Stimulated activated naive CD8-positive, alpha-beta T cell treated with anti-CD3 and anti-CD28 coated beads, Interleukin-15, Interleukin-2, amounts not matched to agents 100 ng/mL and 50 ng/mL, for 24 hours (primary cell): ENCODE data around the gene RNF126.
"Not testable (repeated sequence)": the region's sequence is repeated elsewhere in the genome, so short reads cannot be mapped to it uniquely, and the experiment has no call there.

Experiments used
- H3K27ac Mint-ChIP-seq: one replicate; pipeline ENCODE4 v1.8.0; 2021; ENCODE audit warnings: mild to moderate bottlenecking, mixed read lengths
- H3K27me3 Mint-ChIP-seq: one replicate; pipeline ENCODE4 v1.8.0; 2021; ENCODE audit warnings: mixed read lengths
- H3K36me3 Mint-ChIP-seq: one replicate; pipeline ENCODE4 v1.8.0; 2021; ENCODE audit warnings: low read depth, mixed read lengths
- H3K4me1 Mint-ChIP-seq: one replicate; pipeline ENCODE4 v1.8.0; 2021; ENCODE audit warnings: low read depth, mixed read lengths
- H3K4me3 Mint-ChIP-seq: one replicate; pipeline ENCODE4 v1.8.0; 2021; ENCODE audit warnings: mild to moderate bottlenecking, mixed read lengths
- H3K9me3 Mint-ChIP-seq: one replicate; pipeline ENCODE4 v1.8.0; 2021; ENCODE audit warnings: mixed read lengths

The RNF126 gene

GRCh38 chr19:677601-678436 lies 14.8 kb upstream of the RNF126 start:
- Mint-ChIP-seq H3K4me3 (peak overlapping the region; percentile 7), H3K4me1 (peaks cover 11% of the 10 kb centered on the region), H3K27me3 (peaks cover 7% of the 10 kb centered on the region), H3K36me3 (no peaks in the 10 kb centered on the region), H3K27ac (no peak overlapping the region), H3K9me3 (no peaks in the 10 kb centered on the region)

GRCh38 chr19:677201-677600 lies 14.2 kb upstream of the RNF126 start:
- H3K27me3 Mint-ChIP-seq: peaks cover 7% of the 10 kb centered on the region
- H3K4me3 Mint-ChIP-seq: no peak overlapping the region
- H3K27ac Mint-ChIP-seq: no peak overlapping the region
- H3K9me3 Mint-ChIP-seq: no peaks in the 10 kb centered on the region
- no peaks in the 10 kb centered on the region for H3K36me3 Mint-ChIP-seq
- peaks cover 11% of the 10 kb centered on the region for H3K4me1 Mint-ChIP-seq

- H3K9me3 Mint-ChIP-seq: no peaks in the 10 kb centered on the region
- H3K27ac Mint-ChIP-seq: no peak within 1 kb of the TSS
- no peaks in the 10 kb centered on the region for H3K36me3 Mint-ChIP-seq
- no peak within 1 kb of the TSS for H3K4me3 Mint-ChIP-seq
- H3K4me1 Mint-ChIP-seq: peaks cover 11% of the 10 kb centered on the region
- H3K27me3 Mint-ChIP-seq: peaks cover 7% of the 10 kb centered on the region
Measured at GRCh38 chr19:676339-677105, 13.5 kb upstream of the RNF126 start, which contains the start of gene FSTL3. FSTL3 (plus strand) TSS chr19:676392; CDS start chr19:676424, 32 bp downstream.

GRCh38 chr19:676007-676338 lies 13.0 kb upstream of the RNF126 start:
- Mint-ChIP-seq H3K9me3 (no peaks in the 10 kb centered on the region), H3K27ac (no peak overlapping the region), H3K4me3 (no peak overlapping the region), H3K36me3 (no peaks in the 10 kb centered on the region), H3K27me3 (peaks cover 7% of the 10 kb centered on the region), H3K4me1 (peaks cover 11% of the 10 kb centered on the region)

GRCh38 chr19:674282-675151 lies 11.5 kb upstream of the RNF126 start:
- Mint-ChIP-seq H3K4me3 (no peak overlapping the region), H3K9me3 (no peaks in the 10 kb centered on the region), H3K4me1 (peaks cover 8% of the 10 kb centered on the region), H3K36me3 (no peaks in the 10 kb centered on the region), H3K27me3 (peaks cover 7% of the 10 kb centered on the region), H3K27ac (no peak overlapping the region)

GRCh38 chr19:670609-671075 lies 7.6 kb upstream of the RNF126 start:
- H3K27me3 Mint-ChIP-seq: peaks cover 14% of the 10 kb centered on the region
- no peak overlapping the region for H3K4me3 Mint-ChIP-seq
- no peaks in the 10 kb centered on the region for H3K9me3 Mint-ChIP-seq
- H3K4me1 Mint-ChIP-seq: peaks cover 5% of the 10 kb centered on the region
- no peaks in the 10 kb centered on the region for H3K36me3 Mint-ChIP-seq
- H3K27ac Mint-ChIP-seq: no peak overlapping the region

GRCh38 chr19:668675-669434 lies 5.8 kb upstream of the RNF126 start:
- H3K4me1 Mint-ChIP-seq, H3K27me3 Mint-ChIP-seq, H3K27ac Mint-ChIP-seq, H3K36me3 Mint-ChIP-seq, H3K4me3 Mint-ChIP-seq, H3K9me3 Mint-ChIP-seq: not testable (repeated sequence)

GRCh38 chr19:666985-667573 lies 4.1 kb upstream of the RNF126 start:
- H3K27ac Mint-ChIP-seq, H3K36me3 Mint-ChIP-seq, H3K27me3 Mint-ChIP-seq, H3K4me3 Mint-ChIP-seq, H3K9me3 Mint-ChIP-seq: not testable (repeated sequence)
- peaks cover 14% of the 10 kb centered on the region for H3K4me1 Mint-ChIP-seq

GRCh38 chr19:664913-665443 lies 2.0 kb upstream of the RNF126 start:
- Mint-ChIP-seq H3K4me3 (no peak overlapping the region), H3K9me3 (no peaks in the 10 kb centered on the region), H3K27me3 (peaks cover 7% of the 10 kb centered on the region), H3K4me1 (peaks cover 26% of the 10 kb centered on the region), H3K27ac (no peak overlapping the region), H3K36me3 (peaks cover 17% of the 10 kb centered on the region)

GRCh38 chr19:663682-664117 lies 686 bp upstream of the RNF126 start:
- Mint-ChIP-seq H3K4me1 (peaks cover 36% of the 10 kb centered on the region), H3K27me3 (peaks cover 4% of the 10 kb centered on the region), H3K4me3 (peak overlapping the region; percentile 82), H3K36me3 (peaks cover 22% of the 10 kb centered on the region), H3K9me3 (no peaks in the 10 kb centered on the region), H3K27ac (peak overlapping the region; percentile 74)

- Mint-ChIP-seq H3K36me3 (peaks cover 22% of the 10 kb centered on the region), H3K4me3 (peak overlapping the region; percentile 92), H3K27me3 (no peaks in the 10 kb centered on the region), H3K27ac (peak overlapping the region; percentile 95), H3K9me3 (no peaks in the 10 kb centered on the region), H3K4me1 (peaks cover 42% of the 10 kb centered on the region)
Measured at GRCh38 chr19:662207-662961, 630 bp downstream of the RNF126 start.

- no peaks in the 10 kb centered on the region for H3K27me3 Mint-ChIP-seq
- H3K4me1 Mint-ChIP-seq: peaks cover 47% of the 10 kb centered on the region
- H3K9me3 Mint-ChIP-seq: no peaks in the 10 kb centered on the region
- peak overlapping the region; percentile 95 for H3K27ac Mint-ChIP-seq
- peak overlapping the region; percentile 92 for H3K4me3 Mint-ChIP-seq
- H3K36me3 Mint-ChIP-seq: peaks cover 22% of the 10 kb centered on the region
Measured at GRCh38 chr19:661427-662196, 1.4 kb downstream of the RNF126 start.
